ENCODE measurements around the gene CYTH1. TPM values are rescaled to one million over a fixed set of nuclear protein-coding genes. Genes with fewer than 3 reads are reported as not detected.

The CYTH1 gene
- total RNA-seq, 2 donors from 2014 or later: 23.1 to 27.4 TPM

DNA sequence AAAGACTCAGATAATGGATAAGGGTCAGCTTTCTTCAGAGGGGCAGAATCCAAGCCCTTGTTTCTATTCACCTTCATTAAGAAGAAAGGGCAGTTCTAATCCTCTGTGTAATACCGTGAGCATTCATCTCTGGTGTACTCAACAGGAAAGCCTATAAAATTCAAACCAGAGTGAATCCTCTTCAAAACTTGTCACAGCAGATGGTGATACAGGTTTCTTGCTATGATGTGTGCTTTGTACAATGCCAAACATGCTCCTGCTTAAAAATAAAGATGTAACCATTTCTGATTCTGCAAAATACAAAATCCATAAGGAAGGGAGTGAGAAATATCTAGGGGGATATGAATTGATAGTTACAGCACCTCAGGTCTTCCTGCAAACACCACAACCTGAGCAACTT is 49.7 kb downstream of the CYTH1 start:
- Mint-ChIP-seq H3K9me3 (no peaks in the 10 kb centered on the region), H3K4me1 (peaks cover 50% of the 10 kb centered on the region), H3K27ac (no peak overlapping the region), H3K27me3 (ENCODE audit: insufficient read depth) (no peaks in the 10 kb centered on the region), H3K4me3 (no peak overlapping the region), H3K36me3 (ENCODE audit: low read depth) (no peaks in the 10 kb centered on the region)
- DNase-seq: no peak
- Histone ChIP-seq H3K9me3 (ENCODE audit: control insufficient read depth, low read length) (no peaks in the 10 kb centered on the region), H3K36me3 (ENCODE audit: control insufficient read depth, insufficient read depth, low read length) (no peaks in the 10 kb centered on the region), H3K4me3 (ENCODE audit: low read length) (no peak overlapping the region), H3K4me1 (ENCODE audit: control insufficient read depth, insufficient read depth, low read length) (peaks cover 45% of the 10 kb centered on the region), H3K27ac (ENCODE audit: low read depth, low read length) (no peak overlapping the region), H3K9ac (ENCODE audit: extremely low read depth, low read length, poor library complexity, severe bottlenecking) (no peak overlapping the region), H3K27me3 (ENCODE audit: control insufficient read depth, insufficient read depth, low read length, poor library complexity, severe bottlenecking) (no peaks in the 10 kb centered on the region)
- 75 to 94% methylated on average over 1 of the region's 1 CpG for WGBS, 2 experiments (ENCODE audit: insufficient coverage in 1 of 2, insufficient read length in 1 of 2)
- TF ChIP-seq, protein P1, sequence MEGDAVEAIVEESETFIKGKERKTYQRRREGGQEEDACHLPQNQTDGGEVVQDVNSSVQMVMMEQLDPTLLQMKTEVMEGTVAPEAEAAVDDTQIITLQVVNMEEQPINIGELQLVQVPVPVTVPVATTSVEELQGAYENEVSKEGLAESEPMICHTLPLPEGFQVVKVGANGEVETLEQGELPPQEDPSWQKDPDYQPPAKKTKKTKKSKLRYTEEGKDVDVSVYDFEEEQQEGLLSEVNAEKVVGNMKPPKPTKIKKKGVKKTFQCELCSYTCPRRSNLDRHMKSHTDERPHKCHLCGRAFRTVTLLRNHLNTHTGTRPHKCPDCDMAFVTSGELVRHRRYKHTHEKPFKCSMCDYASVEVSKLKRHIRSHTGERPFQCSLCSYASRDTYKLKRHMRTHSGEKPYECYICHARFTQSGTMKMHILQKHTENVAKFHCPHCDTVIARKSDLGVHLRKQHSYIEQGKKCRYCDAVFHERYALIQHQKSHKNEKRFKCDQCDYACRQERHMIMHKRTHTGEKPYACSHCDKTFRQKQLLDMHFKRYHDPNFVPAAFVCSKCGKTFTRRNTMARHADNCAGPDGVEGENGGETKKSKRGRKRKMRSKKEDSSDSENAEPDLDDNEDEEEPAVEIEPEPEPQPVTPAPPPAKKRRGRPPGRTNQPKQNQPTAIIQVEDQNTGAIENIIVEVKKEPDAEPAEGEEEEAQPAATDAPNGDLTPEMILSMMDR (conservative IDR thresholded peaks at IDR 0.05): no peak

GRCh38 chr17:78731904-78732303 is 50.2 kb downstream of the CYTH1 start:
- Mint-ChIP-seq H3K4me3 (no peak overlapping the region), H3K9me3 (no peaks in the 10 kb centered on the region), H3K27ac (no peak overlapping the region), H3K36me3 (ENCODE audit: low read depth) (no peaks in the 10 kb centered on the region), H3K27me3 (ENCODE audit: insufficient read depth) (peaks cover 1% of the 10 kb centered on the region), H3K4me1 (peaks cover 49% of the 10 kb centered on the region)
- Histone ChIP-seq H3K4me3 (ENCODE audit: low read length) (no peak overlapping the region), H3K27ac (ENCODE audit: low read depth, low read length) (no peak overlapping the region), H3K9ac (ENCODE audit: extremely low read depth, low read length, poor library complexity, severe bottlenecking) (no peak overlapping the region), H3K4me1 (ENCODE audit: control insufficient read depth, insufficient read depth, low read length) (peaks cover 40% of the 10 kb centered on the region), H3K36me3 (ENCODE audit: control insufficient read depth, insufficient read depth, low read length) (no peaks in the 10 kb centered on the region), H3K27me3 (ENCODE audit: control insufficient read depth, insufficient read depth, low read length, poor library complexity, severe bottlenecking) (no peaks in the 10 kb centered on the region), H3K9me3 (ENCODE audit: control insufficient read depth, low read length) (no peaks in the 10 kb centered on the region)
- TF ChIP-seq, protein P1 (conservative IDR thresholded peaks at IDR 0.05): no peak
- no peak for DNase-seq
- WGBS, 2 experiments (ENCODE audit: insufficient coverage in 1 of 2, insufficient read length in 1 of 2): 90 to 94% methylated on average over 3 to 5 of the region's 5 CpGs

DNA sequence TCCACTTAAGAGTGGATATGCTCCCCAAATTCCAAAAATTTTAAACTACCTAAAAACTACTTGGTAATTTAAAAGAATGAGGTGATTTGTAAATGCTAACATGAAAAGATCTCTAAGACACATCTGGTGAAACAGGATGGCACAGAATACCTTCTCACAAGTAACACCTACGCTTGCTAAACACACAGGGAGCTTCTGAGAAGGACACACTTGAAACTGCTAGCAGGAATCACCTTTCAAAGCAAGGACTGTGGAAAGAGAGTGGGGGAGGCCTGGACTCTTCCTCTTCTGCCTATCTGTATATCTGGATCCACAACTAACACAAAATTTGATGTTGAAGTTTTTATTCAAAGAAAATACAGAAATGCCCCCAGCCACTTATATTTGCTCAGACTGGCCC is 52.4 kb downstream of the CYTH1 start:
- Mint-ChIP-seq H3K4me3 (no peak overlapping the region), H3K27ac (peak overlapping the region; percentile 23), H3K9me3 (no peaks in the 10 kb centered on the region), H3K27me3 (ENCODE audit: insufficient read depth) (peaks cover 3% of the 10 kb centered on the region), H3K4me1 (peaks cover 46% of the 10 kb centered on the region), H3K36me3 (ENCODE audit: low read depth) (no peaks in the 10 kb centered on the region)
- Histone ChIP-seq H3K9me3 (ENCODE audit: control insufficient read depth, low read length) (no peaks in the 10 kb centered on the region), H3K4me3 (ENCODE audit: low read length) (no peak overlapping the region), H3K27me3 (ENCODE audit: control insufficient read depth, insufficient read depth, low read length, poor library complexity, severe bottlenecking) (no peaks in the 10 kb centered on the region), H3K36me3 (ENCODE audit: control insufficient read depth, insufficient read depth, low read length) (no peaks in the 10 kb centered on the region), H3K4me1 (ENCODE audit: control insufficient read depth, insufficient read depth, low read length) (peaks cover 32% of the 10 kb centered on the region), H3K9ac (ENCODE audit: extremely low read depth, low read length, poor library complexity, severe bottlenecking) (peak overlapping the region; percentile 18), H3K27ac (ENCODE audit: low read depth, low read length) (no peak overlapping the region)
- WGBS, 2 experiments (ENCODE audit: insufficient coverage in 1 of 2, insufficient read length in 1 of 2): 100% methylated on average over 1 of the region's 1 CpG; no CpG with 5 or more reads in 1 of the 2 experiments
- DNase-seq: no peak
- TF ChIP-seq, protein P1 (conservative IDR thresholded peaks at IDR 0.05): no peak

Measured in endodermal cell (in vitro differentiated cells).